HepG2 (cell line): Measurements from ENCODE around the gene DUS3L. TPM values are rescaled to one million over a fixed set of nuclear protein-coding genes. Genes with fewer than 3 reads are reported as not detected.
A peak's percentile ranks its signal among the peaks of the same experiment; 100 is the strongest.

Experiments
- BATF2 ChIP-seq: sonication (generic); formaldehyde crosslinking; IDR thresholded peaks from 2 replicates; pipeline ENCODE4 v1.8.0; 2022; ENCODE audit warnings: mild to moderate bottlenecking, missing genetic modification reagents, moderate library complexity
- BCL3 ChIP-seq: sonication (generic); formaldehyde crosslinking; IDR thresholded peaks from 2 replicates; pipeline ENCODE4 v1.5.1; 2020; ENCODE audit warnings: mild to moderate bottlenecking, missing genetic modification reagents, moderate library complexity
- ELF4 ChIP-seq: sonication (generic); formaldehyde crosslinking; IDR thresholded peaks from 2 replicates; pipeline ENCODE4 v1.5.0; 2020; ENCODE audit warnings: missing genetic modification reagents, mild to moderate bottlenecking, moderate library complexity, borderline replicate concordance
- GATAD1 ChIP-seq: IDR thresholded peaks from 2 replicates; pipeline ENCODE4 v1.6.1; 2016; ENCODE audit warnings: missing genetic modification reagents, missing compliant biosample characterization
- MLLT10 ChIP-seq: sonication (generic); formaldehyde crosslinking; IDR thresholded peaks from 2 replicates; pipeline ENCODE4 v1.4.0; 2020; ENCODE audit warnings: missing genetic modification reagents
- ZBTB39 ChIP-seq: sonication (generic); formaldehyde crosslinking; IDR thresholded peaks from 2 replicates; pipeline ENCODE4 v1.5.0; 2020; ENCODE audit warnings: missing genetic modification reagents
- ZBTB7B ChIP-seq: sonication (generic); formaldehyde crosslinking; IDR thresholded peaks from 2 replicates; pipeline ENCODE4 v1.4.0; 2020; ENCODE audit warnings: missing genetic modification reagents
- ZNF768 ChIP-seq: sonication (generic); formaldehyde crosslinking; IDR thresholded peaks from 2 replicates; pipeline ENCODE4 v1.4.0; 2020; ENCODE audit warnings: missing genetic modification reagents
- polyA plus RNA-seq, 8 experiments: library from polyadenylated mRNA; depleted of rRNA in 3 of 8; stranded (reverse) in 7 of 8; unstranded in 1 of 8; fragments of >200 nt; fragmentation: Illumina TruSeq in 4 of 8; extraction: Trizol in 4 of 8; gene quantifications; 2 replicates each; pipeline versions ENCODE4 v1.2.1 to v1.2.3, GENCODE V29; 2011 to 2016; ENCODE audit warnings: low read depth in 4 of 8, missing spikeins in 1 of 8, mixed read lengths in 1 of 8; ENCODE audit not compliant: insufficient read depth in 1 of 8
- total RNA-seq, 5 experiments: library from RNA; depleted of rRNA; stranded (reverse); fragments of >200 nt; fragmentation: Illumina TruSeq; extraction: Trizol; gene quantifications; 2 replicates each; pipeline ENCODE4 v1.2.3, GENCODE V29; 2016; ENCODE audit warnings: low read depth in 1 of 5
- TF ChIP-seq, protein P1 (sequence below): sonication (generic); formaldehyde crosslinking; IDR thresholded peaks from 2 replicates; pipeline ENCODE4 v1.4.0; 2020; ENCODE audit warnings: mild to moderate bottlenecking, missing genetic modification reagents
- TF ChIP-seq, protein P2 (sequence below): sonication (generic); formaldehyde crosslinking; IDR thresholded peaks from 2 replicates; pipeline ENCODE4 v1.4.0; 2020; ENCODE audit warnings: mild to moderate bottlenecking, missing genetic modification reagents, borderline replicate concordance

DUS3L gene
- total and polyA plus RNA-seq, 2 of the 13 experiments (the other 11 are each of a cell fraction or from before 2014, with no cell fraction given): 13.3 to 25.1 TPM

DNA sequence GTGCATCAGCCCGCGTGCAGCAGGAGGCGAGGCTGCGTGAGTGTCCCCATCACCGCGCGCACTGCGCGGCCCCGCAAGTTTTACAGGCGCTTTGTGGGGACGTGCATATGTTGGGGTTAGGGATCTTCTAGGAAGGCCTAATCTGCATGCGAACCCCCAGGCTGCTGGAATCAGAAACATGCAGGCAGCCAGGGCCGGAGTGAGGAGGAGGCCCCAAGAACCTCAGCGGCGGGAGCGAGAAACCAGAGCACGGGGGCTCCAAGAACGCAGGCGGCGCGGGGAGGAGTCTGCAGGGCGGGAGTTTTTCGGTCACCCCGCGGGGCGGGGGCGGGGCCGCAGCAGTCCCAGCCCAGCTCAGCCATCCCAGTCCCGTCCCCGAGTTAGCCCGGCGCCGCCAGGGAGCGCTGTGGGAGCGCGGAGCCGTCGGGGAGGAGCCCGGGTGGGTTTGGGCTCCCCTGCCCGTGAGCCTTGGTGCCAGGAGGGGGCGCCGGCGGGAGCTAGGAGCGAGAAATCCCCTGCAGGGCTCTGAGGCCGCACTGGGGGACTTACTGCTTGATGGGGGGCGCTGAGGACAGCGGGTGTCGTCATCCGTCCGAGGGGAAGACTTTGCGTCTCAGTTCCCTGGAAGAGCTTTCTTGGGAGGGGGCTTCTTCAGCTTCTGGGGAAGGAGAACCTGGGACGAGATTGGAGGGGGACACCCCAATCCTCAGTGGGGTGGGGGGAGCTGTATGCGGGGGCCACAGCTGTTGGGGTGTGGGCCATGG is 13.0 kb upstream of the DUS3L start (continued):
- TF ChIP-seq, protein P1, sequence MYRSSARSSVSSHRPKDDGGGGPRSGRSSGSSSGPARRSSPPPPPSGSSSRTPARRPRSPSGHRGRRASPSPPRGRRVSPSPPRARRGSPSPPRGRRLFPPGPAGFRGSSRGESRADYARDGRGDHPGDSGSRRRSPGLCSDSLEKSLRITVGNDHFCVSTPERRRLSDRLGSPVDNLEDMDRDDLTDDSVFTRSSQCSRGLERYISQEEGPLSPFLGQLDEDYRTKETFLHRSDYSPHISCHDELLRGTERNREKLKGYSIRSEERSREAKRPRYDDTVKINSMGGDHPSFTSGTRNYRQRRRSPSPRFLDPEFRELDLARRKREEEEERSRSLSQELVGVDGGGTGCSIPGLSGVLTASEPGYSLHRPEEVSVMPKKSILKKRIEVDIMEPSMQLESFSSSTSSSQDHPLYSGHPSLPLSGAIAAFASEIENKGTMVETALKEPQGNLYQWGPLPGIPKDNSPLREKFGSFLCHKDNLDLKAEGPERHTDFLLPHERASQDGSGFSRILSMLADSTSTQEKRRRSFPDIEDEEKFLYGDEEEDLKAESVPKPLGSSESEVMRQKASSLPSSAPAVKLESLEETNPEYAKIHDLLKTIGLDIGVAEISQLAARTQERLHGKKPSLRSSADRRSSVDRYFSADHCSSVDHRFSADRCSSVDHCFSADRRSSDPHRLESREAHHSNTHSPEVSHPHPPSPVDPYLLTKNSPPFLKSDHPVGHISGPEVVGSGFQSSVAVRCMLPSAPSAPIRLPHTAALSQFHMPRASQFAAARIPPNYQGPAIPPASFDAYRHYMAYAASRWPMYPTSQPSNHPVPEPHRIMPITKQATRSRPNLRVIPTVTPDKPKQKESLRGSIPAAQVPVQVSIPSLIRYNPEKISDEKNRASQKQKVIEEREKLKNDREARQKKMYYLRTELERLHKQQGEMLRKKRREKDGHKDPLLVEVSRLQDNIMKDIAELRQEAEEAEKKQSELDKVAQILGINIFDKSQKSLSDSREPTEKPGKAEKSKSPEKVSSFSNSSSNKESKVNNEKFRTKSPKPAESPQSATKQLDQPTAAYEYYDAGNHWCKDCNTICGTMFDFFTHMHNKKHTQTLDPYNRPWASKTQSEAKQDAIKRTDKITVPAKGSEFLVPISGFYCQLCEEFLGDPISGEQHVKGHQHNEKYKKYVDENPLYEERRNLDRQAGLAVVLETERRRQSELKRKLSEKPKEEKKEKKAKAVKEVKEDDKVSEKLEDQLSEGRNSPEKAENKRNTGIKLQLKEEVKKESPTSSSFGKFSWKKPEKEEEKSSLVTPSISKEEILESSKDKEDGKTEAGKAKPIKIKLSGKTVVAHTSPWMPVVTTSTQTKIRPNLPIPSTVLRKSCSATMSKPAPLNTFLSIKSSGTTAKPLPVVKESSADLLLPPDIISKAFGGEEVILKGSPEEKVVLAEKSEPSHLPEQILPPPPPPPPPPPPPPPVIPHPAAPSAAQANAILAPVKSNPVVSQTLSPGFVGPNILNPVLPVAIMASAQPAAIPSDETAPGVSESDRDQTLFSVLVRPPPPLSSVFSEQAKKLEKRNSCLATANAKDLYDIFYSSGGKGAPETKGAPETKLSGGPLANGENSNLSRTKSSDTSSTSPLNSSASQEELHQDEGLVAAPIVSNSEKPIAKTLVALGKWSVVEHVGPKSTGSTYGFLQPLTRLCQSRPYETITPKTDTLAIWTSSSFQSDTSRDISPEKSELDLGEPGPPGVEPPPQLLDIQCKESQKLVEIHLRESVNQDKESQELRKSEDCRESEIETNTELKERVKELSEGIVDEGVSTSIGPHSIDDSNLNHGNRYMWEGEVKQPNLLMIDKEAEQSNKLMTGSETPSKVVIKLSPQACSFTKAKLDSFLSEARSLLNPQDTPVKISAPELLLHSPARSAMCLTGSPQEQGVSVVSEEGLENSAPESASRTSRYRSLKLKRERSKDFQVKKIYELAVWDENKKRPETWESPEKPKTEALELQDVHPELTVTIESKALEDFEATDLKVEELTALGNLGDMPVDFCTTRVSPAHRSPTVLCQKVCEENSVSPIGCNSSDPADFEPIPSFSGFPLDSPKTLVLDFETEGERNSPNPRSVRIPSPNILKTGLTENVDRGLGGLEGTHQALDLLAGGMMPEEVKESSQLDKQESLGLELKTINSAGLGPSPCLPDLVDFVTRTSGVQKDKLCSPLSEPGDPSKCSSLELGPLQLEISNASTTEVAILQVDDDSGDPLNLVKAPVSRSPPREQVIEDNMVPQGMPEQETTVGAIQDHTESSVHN (CRISPR knock-in tag): no peak
- TF ChIP-seq GATAD1 (CRISPR knock-in tag) (peak; percentile 60; the same call in 1 of the 2 replicates), ZNF768 (CRISPR knock-in tag) (peak; percentile 32), BATF2 (CRISPR knock-in tag) (0 out of 2 replicates have a peak, but pooled peaks have one; percentile 74), ELF4 (CRISPR knock-in tag) (no peak), MLLT10 (CRISPR knock-in tag) (no peak), ZBTB7B (CRISPR knock-in tag) (peak; percentile 90), BCL3 (CRISPR knock-in tag) (peak; percentile 75), ZBTB39 (CRISPR knock-in tag) (no peak)
- TF ChIP-seq, protein P2, sequence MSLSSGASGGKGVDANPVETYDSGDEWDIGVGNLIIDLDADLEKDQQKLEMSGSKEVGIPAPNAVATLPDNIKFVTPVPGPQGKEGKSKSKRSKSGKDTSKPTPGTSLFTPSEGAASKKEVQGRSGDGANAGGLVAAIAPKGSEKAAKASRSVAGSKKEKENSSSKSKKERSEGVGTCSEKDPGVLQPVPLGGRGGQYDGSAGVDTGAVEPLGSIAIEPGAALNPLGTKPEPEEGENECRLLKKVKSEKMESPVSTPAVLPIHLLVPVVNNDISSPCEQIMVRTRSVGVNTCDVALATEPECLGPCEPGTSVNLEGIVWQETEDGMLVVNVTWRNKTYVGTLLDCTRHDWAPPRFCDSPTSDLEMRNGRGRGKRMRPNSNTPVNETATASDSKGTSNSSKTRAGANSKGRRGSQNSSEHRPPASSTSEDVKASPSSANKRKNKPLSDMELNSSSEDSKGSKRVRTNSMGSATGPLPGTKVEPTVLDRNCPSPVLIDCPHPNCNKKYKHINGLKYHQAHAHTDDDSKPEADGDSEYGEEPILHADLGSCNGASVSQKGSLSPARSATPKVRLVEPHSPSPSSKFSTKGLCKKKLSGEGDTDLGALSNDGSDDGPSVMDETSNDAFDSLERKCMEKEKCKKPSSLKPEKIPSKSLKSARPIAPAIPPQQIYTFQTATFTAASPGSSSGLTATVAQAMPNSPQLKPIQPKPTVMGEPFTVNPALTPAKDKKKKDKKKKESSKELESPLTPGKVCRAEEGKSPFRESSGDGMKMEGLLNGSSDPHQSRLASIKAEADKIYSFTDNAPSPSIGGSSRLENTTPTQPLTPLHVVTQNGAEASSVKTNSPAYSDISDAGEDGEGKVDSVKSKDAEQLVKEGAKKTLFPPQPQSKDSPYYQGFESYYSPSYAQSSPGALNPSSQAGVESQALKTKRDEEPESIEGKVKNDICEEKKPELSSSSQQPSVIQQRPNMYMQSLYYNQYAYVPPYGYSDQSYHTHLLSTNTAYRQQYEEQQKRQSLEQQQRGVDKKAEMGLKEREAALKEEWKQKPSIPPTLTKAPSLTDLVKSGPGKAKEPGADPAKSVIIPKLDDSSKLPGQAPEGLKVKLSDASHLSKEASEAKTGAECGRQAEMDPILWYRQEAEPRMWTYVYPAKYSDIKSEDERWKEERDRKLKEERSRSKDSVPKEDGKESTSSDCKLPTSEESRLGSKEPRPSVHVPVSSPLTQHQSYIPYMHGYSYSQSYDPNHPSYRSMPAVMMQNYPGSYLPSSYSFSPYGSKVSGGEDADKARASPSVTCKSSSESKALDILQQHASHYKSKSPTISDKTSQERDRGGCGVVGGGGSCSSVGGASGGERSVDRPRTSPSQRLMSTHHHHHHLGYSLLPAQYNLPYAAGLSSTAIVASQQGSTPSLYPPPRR (CRISPR knock-in tag): no peak
